ENCODE results near the gene BSX. TPM values are rescaled to one million over a fixed set of nuclear protein-coding genes. Genes with fewer than 3 reads are reported as not detected.

BSX gene
- total and polyA plus RNA-seq, 2 donors (not counting 3 experiments of a cell fraction or from before 2014, with no cell fraction given), result not detected

- DNase-seq (ENCODE audit: low read depth, low spot score) (no peak), FAIRE-seq (no peak)
- no peaks in the 10 kb centered on the region for H3K36me3 ChIP-seq (ENCODE audit: control insufficient read depth in 2 of 2, extremely low read depth in 1 of 2, insufficient read depth in 2 of 2, low read length in 2 of 2)
- intact Hi-C loops (cut with micrococcal nuclease) (no loop called here), dilution Hi-C loops (cut with MboI; ENCODE audit: extremely low pct_ligation_motif_present, low sequenced_read_pairs) (no loop called here)
- BruUV-seq (replicated peaks), result no TSS peak
- no peak for TF ChIP-seq JUN (IDR thresholded peaks at IDR 0.05; ENCODE audit: borderline replicate concordance, insufficient read depth, insufficient read length, low read depth)
- H3K9me3 ChIP-seq (replicated peaks; ENCODE audit: control insufficient read depth, insufficient read depth, low read length), result no peaks in the 10 kb centered on the region
- no peak overlapping the region for H2AFZ ChIP-seq (ENCODE audit: low read depth, low read length)
- H3K9me1 ChIP-seq (replicated peaks; ENCODE audit: control insufficient read depth, extremely low read depth, insufficient read depth, low read length), result no peaks in the 10 kb centered on the region
- ChIA-PET POLR2A (no interaction called here), CTCF (no interaction called here)
- peaks cover 65 to 86% of the 10 kb centered on the region in 2 experiments for H3K27me3 ChIP-seq (ENCODE audit: control insufficient read depth in 2 of 2, insufficient read depth in 2 of 2, low read length in 2 of 2)
- no peaks in the 10 kb centered on the region for H3K4me1 ChIP-seq (ENCODE audit: control insufficient read depth, extremely low read depth, insufficient read depth, low read length)
- no peak overlapping the region for H3K4me2 ChIP-seq (ENCODE audit: insufficient read depth, low read length)
- no peak overlapping the region for H3K27ac ChIP-seq (ENCODE audit: insufficient read depth, low read depth, low read length)
- H3K4me3 ChIP-seq (replicated peaks in 1 of 3; ENCODE audit: insufficient read depth in 1 of 3, low read depth in 1 of 3, low read length in 3 of 3), result no peak overlapping the region
- H4K20me1 ChIP-seq (replicated peaks; ENCODE audit: control insufficient read depth, extremely low read depth, insufficient read depth, low read length), result peaks cover 3% of the 10 kb centered on the region
- no peaks in the 10 kb centered on the region for H3K79me2 ChIP-seq (ENCODE audit: control insufficient read depth, insufficient read depth, low read length)
- no peak overlapping the region for H3K9ac ChIP-seq (replicated peaks; ENCODE audit: extremely low read depth, insufficient read depth, low read length)
These were observed 5.4 kb downstream of the BSX start for GRCh38 chr11:122976061-122976733.

GRCh38 chr11:122963961-122964360, 17.7 kb downstream of the BSX start:
- no peaks in the 10 kb centered on the region for H3K79me2 ChIP-seq (ENCODE audit: control insufficient read depth, insufficient read depth, low read length)
- no peaks in the 10 kb centered on the region for H3K36me3 ChIP-seq (ENCODE audit: control insufficient read depth in 2 of 2, extremely low read depth in 1 of 2, insufficient read depth in 2 of 2, low read length in 2 of 2)
- intact Hi-C loops (cut with micrococcal nuclease), result no loop called here
- no peak overlapping the region for H3K4me2 ChIP-seq (ENCODE audit: insufficient read depth, low read length)
- no peak for TF ChIP-seq GATA2 (IDR thresholded peaks at IDR 0.05; ENCODE audit: insufficient read depth, insufficient read length, low read depth, low read length)
- TF ChIP-seq JUN (IDR thresholded peaks at IDR 0.05; ENCODE audit: borderline replicate concordance, insufficient read depth, insufficient read length, low read depth), result no peak
- no peak for TF ChIP-seq POLR2A (IDR thresholded peaks at IDR 0.05; ENCODE audit: low read depth, low read length)
- no peak for TF ChIP-seq FOS (IDR thresholded peaks at IDR 0.05; ENCODE audit: borderline replicate concordance, insufficient read depth, low read length)
- TF ChIP-seq, protein P1, sequence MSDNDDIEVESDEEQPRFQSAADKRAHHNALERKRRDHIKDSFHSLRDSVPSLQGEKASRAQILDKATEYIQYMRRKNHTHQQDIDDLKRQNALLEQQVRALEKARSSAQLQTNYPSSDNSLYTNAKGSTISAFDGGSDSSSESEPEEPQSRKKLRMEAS (IDR thresholded peaks at IDR 0.05; ENCODE audit: insufficient read depth, insufficient read length), result no peak
- FAIRE-seq (no peak), DNase-seq (ENCODE audit: low read depth, low spot score) (no peak)
- H3K4me1 ChIP-seq (ENCODE audit: control insufficient read depth, extremely low read depth, insufficient read depth, low read length), result no peaks in the 10 kb centered on the region
- BruUV-seq (replicated peaks), result no TSS peak
- no peak overlapping the region for H3K9ac ChIP-seq (replicated peaks; ENCODE audit: extremely low read depth, insufficient read depth, low read length)
- H3K27me3 ChIP-seq (ENCODE audit: control insufficient read depth in 2 of 2, insufficient read depth in 2 of 2, low read length in 2 of 2), result peaks cover 9 to 17% of the 10 kb centered on the region in 2 experiments
- CTCF ChIA-PET, result interaction anchor here (0.6 kb wide), 1 partner anchor 919 kb away, joined by 3 read pairs; no protein-coding TSS in a partner anchor
- H4K20me1 ChIP-seq (replicated peaks; ENCODE audit: control insufficient read depth, extremely low read depth, insufficient read depth, low read length), result no peaks in the 10 kb centered on the region
- H3K4me3 ChIP-seq (replicated peaks in 1 of 3; ENCODE audit: insufficient read depth in 1 of 3, low read depth in 1 of 3, low read length in 3 of 3), result no peak overlapping the region
- H3K9me3 ChIP-seq (replicated peaks; ENCODE audit: control insufficient read depth, insufficient read depth, low read length), result no peaks in the 10 kb centered on the region
- dilution Hi-C loops (cut with MboI; ENCODE audit: extremely low pct_ligation_motif_present, low sequenced_read_pairs), result no loop called here
- no peaks in the 10 kb centered on the region for H3K9me1 ChIP-seq (replicated peaks; ENCODE audit: control insufficient read depth, extremely low read depth, insufficient read depth, low read length)
- no peak overlapping the region for H2AFZ ChIP-seq (ENCODE audit: low read depth, low read length)
- no peak overlapping the region for H3K27ac ChIP-seq (ENCODE audit: insufficient read depth, low read depth, low read length)
- POLR2A ChIA-PET, result no interaction called here

All from endothelial cell of umbilical vein (primary cell).